IMR-90 (cell line): Measurements from ENCODE around the gene S100A2. TPM values are rescaled to one million over a fixed set of nuclear protein-coding genes. Genes with fewer than 3 reads are reported as not detected.

Source experiments
- ATAC-seq: fragments of 200-7000 bp; cut with Tn5 transposase; 2 replicates; pipeline ENCODE4 v1.9.1; 2020; ENCODE audit warnings: low read depth, mild to moderate bottlenecking, moderate library complexity
- BruUV-seq: library from RNA; stranded (reverse); fragments of 400-500 nt; replicated peaks from 2 replicates; lab custom pipeline; 2021; lab: Mats Ljungman, UMichigan
- CTCF ChIA-PET: fragments of 300-600 bp; formaldehyde crosslinking; extraction: SDS; loops from one replicate; lab custom pipeline; 2021; ENCODE audit warnings: antibody characterized with exemption; lab: Yijun Ruan, JAX
- POLR2A ChIA-PET: fragments of 300-600 bp; sonication (Branson Sonifier 250); formaldehyde crosslinking; loops from one replicate; lab custom pipeline; 2022; ENCODE audit warnings: antibody characterized with exemption; ENCODE audit not compliant: unreplicated experiment; lab: Charles Lee
- DNase-seq: peaks from one replicate; pipeline ENCODE4 v3.0.0; 2013
- H2AFZ ChIP-seq: replicated peaks from 2 replicates; pipeline ENCODE3; 2013; ENCODE audit warnings: low read length, mild to moderate bottlenecking; ENCODE audit not compliant: poor library complexity
- H2AK5ac ChIP-seq: 2 replicates; pipeline ENCODE4 v1.6.1; 2013; ENCODE audit warnings: low read depth, low read length, inconsistent platforms
- H2AK9ac ChIP-seq: replicated peaks from 2 replicates; pipeline ENCODE3; 2013; ENCODE audit warnings: mild to moderate bottlenecking, low read depth, low read length, moderate library complexity; ENCODE audit not compliant: poor library complexity
- H2BK120ac ChIP-seq: 2 replicates; pipeline ENCODE4 v1.6.1; 2013; ENCODE audit warnings: low read depth, low read length, inconsistent platforms
- H2BK15ac ChIP-seq: 3 replicates; pipeline ENCODE4 v1.6.1; 2013; ENCODE audit warnings: low read depth, low read length, inconsistent platforms
- H2BK20ac ChIP-seq: 2 replicates; pipeline ENCODE4 v1.6.1; 2013; ENCODE audit warnings: low read depth, mild to moderate bottlenecking, inconsistent platforms, low read length, moderate library complexity
- H2BK5ac ChIP-seq: 2 replicates; pipeline ENCODE4 v1.6.1; 2013; ENCODE audit warnings: mild to moderate bottlenecking, low read depth, low read length, inconsistent platforms; ENCODE audit not compliant: poor library complexity, severe bottlenecking
- H3K14ac ChIP-seq: replicated peaks from 2 replicates; pipeline ENCODE4 v1.6.1; 2013; ENCODE audit warnings: low read depth, low read length, inconsistent platforms
- H3K18ac ChIP-seq: 2 replicates; pipeline ENCODE4 v1.6.1; 2013; ENCODE audit warnings: low read depth, low read length, control low read depth
- H3K23ac ChIP-seq: 2 replicates; pipeline ENCODE4 v1.6.1; 2013; ENCODE audit warnings: low read depth, low read length, inconsistent platforms
- H3K27ac ChIP-seq: 2 replicates; pipeline ENCODE4 v1.5.1; 2013; ENCODE audit warnings: mild to moderate bottlenecking, control low read depth, low read length; ENCODE audit not compliant: insufficient read depth
- H3K27me3 ChIP-seq: 2 replicates; pipeline ENCODE4 v1.6.1; 2013; ENCODE audit warnings: low read length; ENCODE audit not compliant: control insufficient read depth, insufficient read depth
- H3K36me3 ChIP-seq: 2 replicates; pipeline ENCODE4 v1.6.1; 2013; ENCODE audit warnings: low read length, mixed read lengths; ENCODE audit not compliant: control insufficient read depth, insufficient read depth
- H3K4ac ChIP-seq: 2 replicates; pipeline ENCODE4 v1.6.1; 2013; ENCODE audit warnings: low read depth, low read length, inconsistent platforms
- H3K4me1 ChIP-seq: 2 replicates; pipeline ENCODE4 v1.6.1; 2013; ENCODE audit warnings: low read length, mixed read lengths; ENCODE audit not compliant: control insufficient read depth, insufficient read depth
- H3K4me2 ChIP-seq: 2 replicates; pipeline ENCODE4 v1.6.1; 2013; ENCODE audit warnings: low read depth, mild to moderate bottlenecking, control low read depth, low read length, moderate library complexity
- H3K4me3 ChIP-seq: 2 replicates; pipeline ENCODE4 v1.5.1; 2013; ENCODE audit warnings: low read depth, mild to moderate bottlenecking, control low read depth, low read length, moderate library complexity; ENCODE audit not compliant: insufficient read depth
- H3K56ac ChIP-seq: 2 replicates; pipeline ENCODE4 v1.6.1; 2013; ENCODE audit warnings: low read length, inconsistent platforms; ENCODE audit not compliant: insufficient read depth; ENCODE audit errors: extremely low read depth
- H3K79me1 ChIP-seq, 2 experiments: 2 replicates each; pipeline ENCODE4 v1.6.1; 2013; ENCODE audit warnings: low read length in 2 of 2, inconsistent platforms in 1 of 2, low read depth in 1 of 2
- H3K9ac ChIP-seq: 2 replicates; pipeline ENCODE4 v1.6.1; 2013; ENCODE audit warnings: low read depth, low read length, control low read depth
- H3K9me1 ChIP-seq: 2 replicates; pipeline ENCODE4 v1.6.1; 2013; ENCODE audit warnings: low read length, inconsistent platforms; ENCODE audit not compliant: insufficient read depth
- H3K9me3 ChIP-seq: 2 replicates; pipeline ENCODE4 v1.6.1; 2013; ENCODE audit warnings: low read length; ENCODE audit not compliant: control insufficient read depth, insufficient read depth
- H4K20me1 ChIP-seq: 2 replicates; pipeline ENCODE4 v1.6.1; 2013; ENCODE audit warnings: low read length, inconsistent platforms; ENCODE audit not compliant: insufficient read depth
- H4K5ac ChIP-seq: 2 replicates; pipeline ENCODE4 v1.6.1; 2013; ENCODE audit warnings: mild to moderate bottlenecking, low read depth, low read length, control low read depth
- H4K8ac ChIP-seq, 2 experiments: 2 replicates each; pipeline ENCODE4 v1.6.1; 2013; ENCODE audit warnings: low read depth in 2 of 2, low read length in 2 of 2, control low read depth in 1 of 2, inconsistent platforms in 1 of 2
- H4K91ac ChIP-seq: 2 replicates; pipeline ENCODE4 v1.6.1; 2013; ENCODE audit warnings: low read depth, low read length, inconsistent platforms; ENCODE audit not compliant: insufficient read depth
- BHLHE40 ChIP-seq: fragments of 150-350 bp; IDR thresholded peaks from 2 replicates; pipeline ENCODE4 v1.6.1; 2016; ENCODE audit warnings: mild to moderate bottlenecking, low read depth, low read length
- CEBPB ChIP-seq: IDR thresholded peaks from 2 replicates; pipeline ENCODE4 v1.6.1; 2012; ENCODE audit warnings: low read depth, low read length, improper control_type of control experiment
- CTCF ChIP-seq: conservative IDR thresholded peaks from 2 replicates; pipeline ENCODE4 v1.5.1; 2012; ENCODE audit warnings: mild to moderate bottlenecking, low read depth, low read length, improper control_type of control experiment
- ELK1 ChIP-seq: fragments of 150-350 bp; IDR thresholded peaks from 2 replicates; pipeline ENCODE4 v1.6.1; 2016; ENCODE audit warnings: low read depth, mild to moderate bottlenecking, low read length, moderate library complexity, borderline replicate concordance
- FOS ChIP-seq: fragments of 150-350 bp; IDR thresholded peaks from 2 replicates; pipeline ENCODE4 v1.6.1; 2016; ENCODE audit warnings: low read depth, low read length
- MAFK ChIP-seq: IDR thresholded peaks from 2 replicates; pipeline ENCODE4 v1.6.1; 2012; ENCODE audit warnings: low read depth, low read length, improper control_type of control experiment
- MAZ ChIP-seq: IDR thresholded peaks from 2 replicates; pipeline ENCODE4 v1.6.1; 2012; ENCODE audit warnings: low read depth, mild to moderate bottlenecking, low read length, improper control_type of control experiment, moderate library complexity, borderline replicate concordance
- MXI1 ChIP-seq: IDR thresholded peaks from 2 replicates; pipeline ENCODE4 v1.6.1; 2012; ENCODE audit warnings: low read depth, mild to moderate bottlenecking, low read length, moderate library complexity, borderline replicate concordance
- NFE2L2 ChIP-seq: fragments of 150-350 bp; IDR thresholded peaks from 2 replicates; pipeline ENCODE4 v1.6.1; 2016; ENCODE audit warnings: low read depth, mild to moderate bottlenecking, low read length
- POLR2A ChIP-seq: IDR thresholded peaks from 2 replicates; pipeline ENCODE4 v1.6.1; 2012; ENCODE audit warnings: mild to moderate bottlenecking, low read depth, low read length
- RCOR1 ChIP-seq: IDR thresholded peaks from 2 replicates; pipeline ENCODE4 v1.6.1; 2012; ENCODE audit warnings: mild to moderate bottlenecking, low read length, improper control_type of control experiment; ENCODE audit not compliant: insufficient replicate concordance
- RFX5 ChIP-seq: IDR thresholded peaks from 2 replicates; pipeline ENCODE4 v1.8.0; 2012; ENCODE audit warnings: low read depth, mild to moderate bottlenecking, low read length, moderate library complexity
- SMC3 ChIP-seq: fragments of 150-350 bp; IDR thresholded peaks from 2 replicates; pipeline ENCODE4 v1.6.1; 2016; ENCODE audit warnings: low read depth, mild to moderate bottlenecking, antibody characterized with exemption, low read length, moderate library complexity
- USF2 ChIP-seq: fragments of 150-350 bp; IDR thresholded peaks from 2 replicates; pipeline ENCODE4 v1.6.1; 2017; ENCODE audit warnings: mild to moderate bottlenecking, antibody characterized with exemption, low read length, low read depth
- WGBS, 2 experiments: methylation state at CpG; one replicate each; pipeline versions ENCODE4 v1.1.5 to v1.1.7; 2013; ENCODE audit warnings: missing lambda C conversion rate in 2 of 2; ENCODE audit not compliant: insufficient read length in 1 of 2; ENCODE audit errors: extremely low coverage in 2 of 2; 5-methylcytosine and 5-hydroxymethylcytosine counted together
- dilution Hi-C: fragments of 300-500 bp; cut with HindIII; formaldehyde crosslinking; loops from one replicate; pipeline ENCODE4 v1.14.3; 2018; ENCODE audit warnings: low sequenced_read_pairs; ENCODE audit not compliant: unreplicated experiment
- in situ Hi-C: fragments of 300-500 bp; cut with MboI; formaldehyde crosslinking; loops from 3 replicates; pipeline ENCODE4 v1.14.3; 2019; ENCODE audit warnings: low sequenced_read_pairs, inconsistent platforms, mixed read lengths
- intact Hi-C: fragments of 100-400 bp; cut with micrococcal nuclease; formaldehyde crosslinking; loops from 2 replicates; pipeline ENCODE4 v1.10.0; 2022
- polyA plus RNA-seq, 3 experiments: library from polyadenylated mRNA; depleted of rRNA; stranded (reverse); fragments of >200 nt; gene quantifications; 2 replicates each; pipeline ENCODE4 v1.2.3, GENCODE V29; 2012; ENCODE audit warnings: low replicate concordance in 1 of 3
- total RNA-seq: library from RNA; depleted of rRNA; stranded (reverse); fragments of >200 nt; gene quantifications from 2 replicates; pipeline ENCODE4 v1.2.3, GENCODE V29; 2012

Gene S100A2
- total and polyA plus RNA-seq, 2 of the 4 experiments (the other 2 are of a cell fraction) = 3.6 to 7.9 TPM

GRCh38 chr1:153536671-153537375 lies 28.8 kb downstream of the S100A2 start:
- Histone ChIP-seq H4K91ac (peak overlapping the region; percentile 98), H2BK20ac (peak overlapping the region; percentile 82), H3K9ac (no peak overlapping the region; the same call in 1 of the 2 replicates), H3K27ac (peak overlapping the region; percentile 72), H2BK5ac (peak overlapping the region; percentile 85), H3K4me2 (peak overlapping the region; percentile 79; the same call in 1 of the 2 replicates), H2AK5ac (peak overlapping the region; percentile 98), H3K23ac (peak overlapping the region; percentile 91; the same call in 1 of the 2 replicates), H3K4ac (peak overlapping the region; percentile 93), H3K36me3 (peaks cover 11% of the 10 kb centered on the region), H3K27me3 (no peaks in the 10 kb centered on the region), H3K14ac (peak overlapping the region; percentile 95), H4K5ac (peak overlapping the region; percentile 45), H3K9me3 (no peaks in the 10 kb centered on the region), H4K20me1 (peaks cover 18% of the 10 kb centered on the region), H2AFZ (peak overlapping the region; percentile 96), H2AK9ac (peak overlapping the region; percentile 95), H3K56ac (peak overlapping the region; percentile 89; the same call in 1 of the 2 replicates), H3K4me1 (peaks cover 36% of the 10 kb centered on the region), H3K9me1 (peaks cover 34% of the 10 kb centered on the region), H3K4me3 (no peak overlapping the region), H3K79me1 (peaks cover 5 to 60% of the 10 kb centered on the region in 2 experiments; a peak in 3 of 4 replicates), H2BK120ac (peak overlapping the region; percentile 91), H2BK15ac (peak overlapping the region; percentile 57; the same call in 2 of the 3 replicates), H3K18ac (peak overlapping the region; percentile 62), H4K8ac (peak overlapping the region; percentile 76 to 99)
- DNase-seq = no peak
- CTCF ChIA-PET = no interaction called here
- no peak for ATAC-seq
- in situ Hi-C loops (loop anchor here (25.0 kb wide), 1 partner anchor 425 kb away; the partner anchor contains the start of genes CREB3L4, CRTC2 and SLC39A1), dilution Hi-C loops (no loop called here), intact Hi-C loops (no loop called here)
- 100% methylated on average over 3 of the region's 9 CpGs; no CpG with 5 or more reads in 1 of the 2 experiments for WGBS, 2 experiments
- POLR2A ChIA-PET = interaction anchor here (0.6 to 0.8 kb wide), 2 partner anchors 10 to 29 kb away, joined by 3 read pairs; no protein-coding TSS in a partner anchor
- no TSS peak for BruUV-seq
- TF ChIP-seq POLR2A (no peak), SMC3 (no peak), CTCF (no peak), NFE2L2 (no peak), FOS (no peak), ELK1 (no peak), BHLHE40 (no peak), MXI1 (no peak), MAFK (no peak), CEBPB (no peak), RCOR1 (no peak), MAZ (no peak), RFX5 (no peak), USF2 (no peak)
